ENCODE results near the gene BORCS6.

The BORCS6 gene

DNA sequence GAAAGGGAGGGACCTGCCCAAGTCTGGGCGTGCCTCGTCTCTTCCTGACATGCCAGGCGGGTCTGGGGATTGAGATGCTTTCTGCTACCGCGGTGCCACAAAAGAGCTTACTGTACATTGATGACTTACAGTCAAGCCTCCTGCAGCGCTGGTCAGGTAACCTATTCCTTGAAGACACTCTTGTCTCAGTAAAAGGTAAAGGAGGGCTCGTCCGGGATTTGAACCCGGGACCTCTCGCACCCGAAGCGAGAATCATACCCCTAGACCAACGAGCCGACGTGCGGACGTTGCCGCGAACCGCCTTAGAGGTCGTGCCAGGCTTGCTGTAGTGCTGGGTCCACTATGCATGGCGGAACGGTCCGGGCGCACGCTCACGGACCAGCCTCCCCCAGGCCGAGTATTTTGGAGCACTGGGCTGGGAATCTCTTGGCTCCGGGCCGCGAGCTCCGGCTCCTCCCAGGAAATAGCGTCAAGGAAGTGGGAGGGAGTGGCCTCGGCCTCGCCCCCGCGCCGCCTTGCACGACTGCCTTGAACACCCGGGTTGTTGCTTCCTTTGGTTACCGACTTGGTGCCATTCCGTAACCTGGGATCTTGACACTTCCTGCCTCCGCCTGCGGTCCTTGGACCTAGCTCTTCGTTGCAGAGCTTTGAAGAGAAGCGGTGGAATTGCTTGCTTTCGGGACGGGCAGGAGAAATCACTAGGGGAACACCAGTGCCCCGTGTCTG is 32.8 kb upstream of the BORCS6 start:
- TF ChIP-seq GATA3 (IDR thresholded peaks at IDR 0.05; ENCODE audit: low read depth, low read length) (no peak), GATA2 (IDR thresholded peaks at IDR 0.05; ENCODE audit: low read depth, low read length) (no peak)

- TF ChIP-seq GATA3 (IDR thresholded peaks at IDR 0.05; ENCODE audit: low read depth, low read length) (no peak), GATA2 (IDR thresholded peaks at IDR 0.05; ENCODE audit: low read depth, low read length) (no peak)
Observed at GRCh38 chr17:8222380-8222629, 32.3 kb upstream of the BORCS6 start.

- no peak for TF ChIP-seq GATA2 (IDR thresholded peaks at IDR 0.05; ENCODE audit: low read depth, low read length)
- TF ChIP-seq GATA3 (IDR thresholded peaks at IDR 0.05; ENCODE audit: low read depth, low read length), result no peak
Observed at GRCh38 chr17:8221663-8222379, 31.8 kb upstream of the BORCS6 start.

DNA sequence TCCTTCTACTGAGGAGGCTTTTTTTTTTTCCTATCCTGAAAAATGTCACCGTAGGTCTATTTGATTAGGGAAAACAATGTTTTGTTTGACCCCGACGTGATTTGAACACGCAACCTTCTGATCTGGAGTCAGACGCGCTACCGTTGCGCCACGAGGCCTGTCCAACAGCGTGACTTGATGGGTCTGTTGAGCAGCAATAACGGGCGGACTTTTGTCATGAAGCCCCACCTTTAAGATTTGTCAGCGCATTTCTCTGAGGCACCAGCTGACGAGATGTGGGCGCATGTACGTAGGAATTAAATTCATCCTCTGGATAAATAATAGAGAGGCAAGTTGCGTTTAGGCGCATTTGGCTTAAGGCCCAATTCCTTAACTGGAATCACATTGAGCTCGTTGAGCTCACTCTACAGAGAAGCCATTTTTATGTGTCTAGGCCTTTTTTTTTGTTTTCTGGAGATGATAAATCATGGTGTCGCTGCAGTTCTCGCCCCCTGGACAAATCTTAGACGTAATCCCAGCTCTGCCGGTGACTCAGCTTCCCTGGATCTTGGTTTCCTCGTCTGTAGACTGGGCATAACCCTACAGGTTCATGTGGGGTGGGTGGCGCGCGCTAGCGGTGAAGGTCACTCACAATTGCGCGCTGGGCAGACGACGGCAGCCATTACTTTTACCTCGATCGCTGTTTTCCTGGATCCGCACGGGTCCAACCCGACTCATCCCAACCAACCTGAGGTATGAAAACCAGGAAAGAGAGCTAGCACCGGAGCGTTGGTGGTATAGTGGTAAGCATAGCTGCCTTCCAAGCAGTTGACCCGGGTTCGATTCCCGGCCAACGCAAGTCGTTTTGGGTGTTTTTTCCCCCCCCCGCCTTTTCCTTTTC is 31.0 kb upstream of the BORCS6 start:
- TF ChIP-seq GATA2 (IDR thresholded peaks at IDR 0.05; ENCODE audit: low read depth, low read length) (no peak), GATA3 (IDR thresholded peaks at IDR 0.05; ENCODE audit: low read depth, low read length) (no peak)

DNA sequence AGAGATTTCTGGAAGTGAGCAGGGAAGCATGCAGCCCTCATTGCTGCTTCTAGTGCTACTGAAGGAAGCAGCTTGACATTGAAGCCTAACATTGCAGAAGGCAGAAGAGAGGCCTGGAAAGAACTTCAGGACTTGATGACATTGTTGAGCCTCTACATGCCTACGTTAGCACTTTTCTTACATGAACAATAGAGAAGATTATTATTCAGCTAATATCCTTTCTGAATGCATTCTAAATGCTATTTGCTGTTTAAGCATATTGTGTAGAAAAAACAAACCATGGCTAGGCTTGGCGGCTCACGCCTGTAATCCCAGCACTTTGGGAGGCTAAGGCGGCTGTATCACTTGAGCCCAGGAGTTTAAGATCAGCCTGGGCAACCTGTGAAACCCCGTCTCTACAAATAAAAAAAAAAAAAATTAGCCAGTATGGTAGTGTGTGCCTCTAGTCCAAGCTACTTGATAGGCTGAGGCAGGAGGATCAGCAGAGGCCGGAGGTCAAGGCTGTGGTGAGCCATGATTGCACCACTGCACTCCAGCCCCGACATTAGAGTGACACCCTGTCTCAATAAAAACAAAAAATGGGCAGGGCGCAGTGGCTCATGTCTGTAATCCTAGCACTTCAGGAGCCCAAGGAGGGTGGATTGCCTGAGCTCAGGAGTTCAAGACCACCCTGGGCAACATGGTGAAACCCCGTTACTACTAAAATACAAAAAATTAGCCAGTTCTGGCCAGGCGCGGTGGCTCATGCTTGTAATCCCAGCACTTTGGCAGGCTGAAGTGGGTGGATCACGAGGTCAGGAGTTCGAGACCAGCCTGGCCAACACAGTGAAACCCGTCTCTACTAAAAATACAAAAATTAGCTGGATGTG is 22.6 kb upstream of the BORCS6 start:
- TF ChIP-seq GATA2 (IDR thresholded peaks at IDR 0.05; ENCODE audit: low read depth, low read length), result no peak
- no peak for TF ChIP-seq GATA3 (IDR thresholded peaks at IDR 0.05; ENCODE audit: low read depth, low read length)

DNA sequence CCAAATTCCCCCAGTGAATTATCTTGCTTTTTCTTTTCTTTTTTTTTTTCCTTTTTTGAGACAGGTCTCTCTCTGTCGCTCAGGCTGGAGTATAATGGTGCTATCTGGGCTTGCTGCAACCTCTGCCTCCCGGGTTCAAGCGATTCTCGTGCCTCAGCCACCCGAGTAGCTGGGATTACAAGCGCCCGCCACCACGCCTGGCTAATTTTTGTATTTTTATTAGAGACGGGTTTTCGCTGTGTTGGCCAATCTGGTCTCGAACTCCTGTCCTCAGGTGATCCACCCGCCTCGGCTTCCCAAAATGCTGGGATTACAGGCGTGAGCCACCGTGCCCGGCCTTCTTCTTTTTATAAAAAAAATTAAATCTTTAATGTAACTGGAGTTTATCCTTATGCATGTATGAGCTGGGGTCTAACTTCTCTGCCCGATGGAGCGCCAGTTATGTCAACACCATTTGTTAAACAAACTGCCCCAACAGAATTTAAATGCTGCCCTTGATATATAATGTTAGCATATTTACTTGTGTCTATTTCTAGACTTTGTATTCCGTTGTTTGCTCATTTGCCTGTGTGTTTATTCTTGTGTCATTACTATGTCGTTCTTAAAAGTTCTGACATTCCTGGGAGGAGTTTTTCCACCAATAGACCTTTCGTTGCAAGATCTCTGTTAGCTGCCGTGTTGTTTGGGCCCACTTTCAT is 20.9 kb upstream of the BORCS6 start:
- no peak for TF ChIP-seq GATA3 (IDR thresholded peaks at IDR 0.05; ENCODE audit: low read depth, low read length)
- TF ChIP-seq GATA2 (IDR thresholded peaks at IDR 0.05; ENCODE audit: low read depth, low read length), result no peak

- no peak for TF ChIP-seq GATA3 (IDR thresholded peaks at IDR 0.05; ENCODE audit: low read depth, low read length)
- no peak for TF ChIP-seq GATA2 (IDR thresholded peaks at IDR 0.05; ENCODE audit: low read depth, low read length)
Observed at GRCh38 chr17:8209907-8210760, 20.2 kb upstream of the BORCS6 start, which contains the start of gene AURKB. Gene AURKB, minus strand, starts transcription at chr17:8210575. Its CDS starts 351 bp downstream, at chr17:8210224.

GRCh38 chr17:8206536-8206935 is 16.6 kb upstream of the BORCS6 start:
- TF ChIP-seq GATA2 (IDR thresholded peaks at IDR 0.05; ENCODE audit: low read depth, low read length) (no peak), GATA3 (IDR thresholded peaks at IDR 0.05; ENCODE audit: low read depth, low read length) (no peak)

DNA sequence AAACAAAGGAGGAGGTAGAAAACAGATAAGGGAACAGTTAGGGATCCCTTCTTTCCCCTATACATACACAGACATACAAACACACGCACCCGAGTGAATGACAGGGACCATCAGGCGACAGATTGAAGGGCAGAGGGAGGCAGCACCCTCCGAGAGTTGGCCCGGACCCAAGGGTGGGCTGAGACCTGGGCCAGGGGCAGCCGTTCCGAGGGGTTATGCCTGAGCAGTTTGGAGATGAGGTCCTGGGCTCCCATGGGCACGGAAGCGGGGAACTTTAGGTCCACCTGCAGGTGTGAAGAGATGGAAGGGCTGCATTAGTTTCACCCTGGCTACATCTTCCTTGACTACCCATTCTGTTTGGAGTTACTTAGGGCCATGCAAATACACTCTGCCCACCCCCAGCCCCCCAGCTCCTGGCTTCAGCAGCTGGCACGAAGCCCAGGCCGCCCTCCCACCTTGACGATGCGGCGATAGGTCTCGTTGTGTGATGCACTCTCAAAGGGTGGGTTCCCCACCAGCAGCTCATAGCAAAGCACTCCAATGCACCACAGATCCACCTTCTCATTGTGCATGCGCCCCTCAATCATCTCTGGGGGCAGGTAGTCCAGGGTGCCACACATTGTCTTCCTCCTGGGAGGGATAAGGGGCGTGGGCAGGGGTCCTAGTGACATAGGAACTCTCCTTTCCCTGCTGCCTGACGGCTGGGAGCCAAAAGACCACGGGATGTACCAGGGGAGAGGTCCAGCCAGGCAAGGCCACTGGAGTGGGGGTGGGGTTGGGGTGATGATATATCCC is 15.0 kb upstream of the BORCS6 start:
- TF ChIP-seq GATA2 (IDR thresholded peaks at IDR 0.05; ENCODE audit: low read depth, low read length) (no peak), GATA3 (IDR thresholded peaks at IDR 0.05; ENCODE audit: low read depth, low read length) (no peak)

DNA sequence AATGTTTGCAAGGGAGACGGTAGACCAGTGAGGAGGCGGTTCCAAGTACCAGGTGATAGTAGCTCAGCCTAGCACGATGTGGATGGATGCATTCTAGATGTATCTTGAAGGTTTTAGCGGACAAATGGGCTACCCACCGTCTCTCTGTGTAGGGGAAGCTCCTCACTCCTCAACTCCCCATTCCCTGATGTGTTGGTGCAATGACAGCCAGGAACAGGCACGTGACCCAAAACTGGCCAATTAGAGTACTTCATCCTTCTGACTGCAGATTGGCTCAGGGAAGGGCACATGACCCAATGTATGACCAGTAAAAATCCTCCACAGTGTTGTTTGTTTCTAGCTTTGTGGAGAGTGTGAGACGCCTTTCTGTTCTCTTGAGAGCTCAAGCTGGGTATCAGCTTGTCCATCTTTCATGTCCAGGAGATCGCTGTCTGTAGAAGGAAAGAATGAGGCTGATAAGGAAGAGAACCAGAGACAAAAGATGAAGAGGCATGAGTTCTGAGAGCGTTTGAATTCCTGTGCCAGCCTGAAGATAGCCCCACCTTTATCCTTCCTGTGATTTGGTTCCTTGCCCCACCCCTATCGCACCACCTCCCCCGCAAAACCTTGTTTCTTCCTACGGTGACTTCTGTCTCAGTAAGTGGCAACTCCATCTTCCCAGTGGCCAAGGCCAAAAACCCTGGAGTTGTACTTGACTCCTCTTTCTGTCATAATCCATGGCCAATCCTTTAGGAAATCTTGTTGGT is 2.3 kb upstream of the BORCS6 start:
- TF ChIP-seq GATA3 (IDR thresholded peaks at IDR 0.05; ENCODE audit: low read depth, low read length), result no peak
- TF ChIP-seq GATA2 (IDR thresholded peaks at IDR 0.05; ENCODE audit: low read depth, low read length), result peak; percentile 70

DNA sequence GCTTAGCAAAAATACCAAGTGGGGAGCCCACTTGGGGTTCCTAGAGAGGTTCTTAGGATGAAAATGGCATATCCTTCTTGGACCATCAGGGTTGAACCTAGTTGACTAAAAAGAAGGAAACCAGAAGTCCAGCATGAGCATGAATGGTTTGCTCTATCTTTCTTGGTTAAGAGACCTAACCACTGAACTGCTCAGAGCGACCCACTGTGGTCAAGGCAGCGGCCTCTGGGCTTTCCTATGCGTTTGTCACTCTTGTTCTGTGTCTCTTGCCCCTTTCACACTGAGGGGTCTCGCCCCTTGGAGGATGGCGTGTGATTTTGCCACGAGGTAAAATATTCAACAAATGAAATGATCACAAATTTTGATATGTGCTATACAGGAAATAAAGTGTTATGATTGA is 526 bp upstream of the BORCS6 start:
- TF ChIP-seq GATA2 (IDR thresholded peaks at IDR 0.05; ENCODE audit: low read depth, low read length), result no peak
- no peak for TF ChIP-seq GATA3 (IDR thresholded peaks at IDR 0.05; ENCODE audit: low read depth, low read length)

Measured in SH-SY5Y (cell line).